ENCODE results near the gene TMPRSS13.

DNA sequence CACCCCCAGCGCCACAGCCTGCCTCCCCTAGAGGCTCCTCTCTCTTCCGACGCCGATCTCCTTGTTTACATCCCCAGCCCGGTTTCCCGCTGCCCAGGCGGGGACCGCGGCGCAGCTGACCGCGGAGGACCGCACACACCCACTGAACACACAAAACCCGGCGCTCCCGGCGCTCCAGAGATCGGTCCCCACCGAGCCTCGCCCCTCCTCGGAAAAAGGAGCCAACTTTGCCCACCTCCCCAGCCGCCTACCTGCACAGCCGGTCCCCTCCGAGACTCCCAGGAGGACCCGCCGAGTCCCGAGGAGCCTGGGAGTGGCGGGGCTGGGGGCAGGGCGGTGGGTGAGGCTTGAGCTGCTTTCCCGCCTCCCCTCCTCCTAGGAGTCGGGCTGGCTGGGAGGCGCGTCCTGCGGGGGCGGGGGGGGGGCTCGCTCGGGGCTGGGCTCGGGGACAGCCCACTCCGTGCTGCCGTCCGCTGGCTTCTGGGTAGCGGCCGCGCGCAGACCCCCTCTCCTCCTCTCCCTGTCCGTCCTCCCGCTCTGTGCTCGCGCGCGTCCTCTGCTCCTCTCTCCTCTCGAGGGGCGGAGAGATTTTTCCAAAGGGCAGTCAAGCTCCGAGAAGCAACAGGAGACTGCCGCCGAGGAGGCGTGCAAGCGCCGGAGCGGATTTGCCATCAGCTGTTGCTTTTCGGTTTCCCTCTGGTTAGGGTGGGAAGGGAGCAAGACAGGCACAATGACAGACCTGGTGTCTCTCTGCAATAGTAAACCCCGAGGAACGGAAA lies 52.7 kb downstream of the TMPRSS13 start, which contains the start of gene FXYD6:
- TF ChIP-seq, protein P1, sequence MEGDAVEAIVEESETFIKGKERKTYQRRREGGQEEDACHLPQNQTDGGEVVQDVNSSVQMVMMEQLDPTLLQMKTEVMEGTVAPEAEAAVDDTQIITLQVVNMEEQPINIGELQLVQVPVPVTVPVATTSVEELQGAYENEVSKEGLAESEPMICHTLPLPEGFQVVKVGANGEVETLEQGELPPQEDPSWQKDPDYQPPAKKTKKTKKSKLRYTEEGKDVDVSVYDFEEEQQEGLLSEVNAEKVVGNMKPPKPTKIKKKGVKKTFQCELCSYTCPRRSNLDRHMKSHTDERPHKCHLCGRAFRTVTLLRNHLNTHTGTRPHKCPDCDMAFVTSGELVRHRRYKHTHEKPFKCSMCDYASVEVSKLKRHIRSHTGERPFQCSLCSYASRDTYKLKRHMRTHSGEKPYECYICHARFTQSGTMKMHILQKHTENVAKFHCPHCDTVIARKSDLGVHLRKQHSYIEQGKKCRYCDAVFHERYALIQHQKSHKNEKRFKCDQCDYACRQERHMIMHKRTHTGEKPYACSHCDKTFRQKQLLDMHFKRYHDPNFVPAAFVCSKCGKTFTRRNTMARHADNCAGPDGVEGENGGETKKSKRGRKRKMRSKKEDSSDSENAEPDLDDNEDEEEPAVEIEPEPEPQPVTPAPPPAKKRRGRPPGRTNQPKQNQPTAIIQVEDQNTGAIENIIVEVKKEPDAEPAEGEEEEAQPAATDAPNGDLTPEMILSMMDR (conservative IDR thresholded peaks at IDR 0.05; ENCODE audit: low read length) = no peak
- TF ChIP-seq EZH2phosphoT487 (IDR thresholded peaks at IDR 0.05; ENCODE audit: borderline replicate concordance, low read depth, low read length) = no peak

All from OCI-LY7 (cell line).